Activated CD4-positive, CD25-positive, alpha-beta regulatory T cell treated with anti-CD3 and anti-CD28 coated beads, Interleukin-2, amount 50 U/mL, for 72 hours (primary cell): ENCODE data around the gene ARHGAP24.
"Not testable (repeated sequence)": the region's sequence is repeated elsewhere in the genome, so short reads cannot be mapped to it uniquely, and the experiment has no call there.

Source experiments
- DNase-seq: peaks from one replicate; pipeline ENCODE4 v3.0.0; 2021

Gene ARHGAP24

DNA sequence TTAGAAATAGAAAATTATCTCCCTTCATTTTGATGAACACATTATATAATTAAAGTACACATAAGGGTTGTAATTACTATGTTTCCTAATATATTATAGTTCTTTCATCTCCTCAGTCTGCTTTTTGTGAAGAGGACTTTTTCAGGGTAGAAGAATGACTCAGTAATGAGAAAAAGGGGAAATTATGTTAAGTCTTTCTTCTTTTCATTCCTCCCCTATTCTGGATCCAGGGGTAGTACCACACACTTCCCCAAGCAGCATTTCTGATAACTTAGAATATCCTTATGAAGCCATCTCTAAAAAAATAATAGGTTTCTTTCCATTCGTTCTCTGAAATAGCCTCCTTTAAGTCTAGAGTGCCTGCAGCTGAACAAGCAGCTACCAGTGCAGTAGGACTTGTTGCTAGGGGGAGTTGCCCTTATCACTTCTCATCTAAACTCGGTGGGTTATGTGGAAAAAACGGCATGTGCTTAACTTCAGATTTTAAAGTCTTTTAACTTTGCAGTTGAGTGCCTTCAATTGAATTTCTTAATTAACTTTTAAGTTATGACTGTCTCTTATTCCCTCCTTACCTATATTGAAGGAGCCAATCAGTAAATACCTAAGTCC, 184.8 kb downstream of the ARHGAP24 start:
- DNase-seq, result no peak

GRCh38 chr4:85666625-85667024, 191.7 kb downstream of the ARHGAP24 start:
- not testable (repeated sequence) for DNase-seq

GRCh38 chr4:85669204-85669603, 194.3 kb downstream of the ARHGAP24 start:
- no peak for DNase-seq

- no peak for DNase-seq
Observed at GRCh38 chr4:85669992-85670548, 195.1 kb downstream of the ARHGAP24 start.

DNA sequence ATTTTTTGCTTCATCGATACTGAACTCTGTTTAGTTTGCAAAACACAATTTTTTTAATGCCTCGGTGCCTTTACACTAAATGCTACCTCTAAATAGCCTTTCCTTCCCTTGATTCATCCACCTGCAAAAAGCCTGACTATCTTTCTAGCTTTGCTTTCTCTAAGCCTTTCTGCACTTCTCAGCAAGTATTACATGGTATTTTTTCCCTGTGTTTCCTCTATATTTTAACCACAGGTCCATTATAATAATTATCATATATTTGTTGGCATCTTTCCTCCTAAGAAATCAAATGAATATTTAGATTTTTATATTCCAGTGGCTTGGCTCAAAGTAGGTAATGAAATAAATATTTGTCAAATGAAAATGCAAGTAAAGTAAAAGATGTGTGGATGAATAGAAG, 196.2 kb downstream of the ARHGAP24 start:
- no peak for DNase-seq

GRCh38 chr4:85672116-85672515, 197.2 kb downstream of the ARHGAP24 start:
- no peak for DNase-seq

GRCh38 chr4:85672959-85673358, 198.0 kb downstream of the ARHGAP24 start:
- DNase-seq, result no peak

DNA sequence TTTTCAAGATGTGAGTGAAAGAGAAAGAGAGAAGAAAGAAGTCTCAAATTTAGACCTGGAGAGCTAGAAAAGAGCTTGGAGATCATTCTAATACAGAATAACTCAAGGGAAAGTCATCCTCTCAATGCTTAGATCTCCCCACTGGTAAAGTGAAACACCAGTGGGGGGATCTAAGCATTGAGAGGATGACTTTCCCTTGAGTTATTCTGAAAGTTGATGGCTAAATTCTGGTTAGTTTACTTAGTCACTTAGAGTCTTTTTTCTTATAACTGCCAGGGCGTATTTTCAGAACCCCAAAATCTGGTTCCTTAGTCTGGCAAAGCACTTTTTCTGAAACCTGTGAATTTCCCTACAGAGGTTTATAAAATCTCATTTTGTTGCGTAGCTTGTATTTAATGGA, 198.6 kb downstream of the ARHGAP24 start:
- no peak for DNase-seq

- DNase-seq, result no peak
Observed at GRCh38 chr4:85675076-85676049, 200.4 kb downstream of the ARHGAP24 start.

DNA sequence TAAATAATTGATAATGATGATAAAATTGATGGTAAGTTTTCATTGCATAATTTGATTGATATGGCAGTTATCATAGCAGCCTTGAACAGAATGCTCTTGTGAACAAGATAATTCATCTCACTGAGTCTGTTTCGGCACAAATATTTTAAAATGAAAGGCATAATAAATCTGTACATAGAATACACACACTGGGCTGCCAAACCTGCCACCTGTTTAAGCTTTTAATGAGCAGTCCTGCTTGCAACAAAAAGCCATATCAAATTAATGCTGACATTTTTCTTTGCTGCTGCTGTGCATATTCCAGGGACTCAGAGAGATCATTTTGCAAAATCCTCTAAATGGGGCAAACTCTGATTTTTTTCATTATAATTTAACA, 201.1 kb downstream of the ARHGAP24 start:
- DNase-seq, result no peak

DNA sequence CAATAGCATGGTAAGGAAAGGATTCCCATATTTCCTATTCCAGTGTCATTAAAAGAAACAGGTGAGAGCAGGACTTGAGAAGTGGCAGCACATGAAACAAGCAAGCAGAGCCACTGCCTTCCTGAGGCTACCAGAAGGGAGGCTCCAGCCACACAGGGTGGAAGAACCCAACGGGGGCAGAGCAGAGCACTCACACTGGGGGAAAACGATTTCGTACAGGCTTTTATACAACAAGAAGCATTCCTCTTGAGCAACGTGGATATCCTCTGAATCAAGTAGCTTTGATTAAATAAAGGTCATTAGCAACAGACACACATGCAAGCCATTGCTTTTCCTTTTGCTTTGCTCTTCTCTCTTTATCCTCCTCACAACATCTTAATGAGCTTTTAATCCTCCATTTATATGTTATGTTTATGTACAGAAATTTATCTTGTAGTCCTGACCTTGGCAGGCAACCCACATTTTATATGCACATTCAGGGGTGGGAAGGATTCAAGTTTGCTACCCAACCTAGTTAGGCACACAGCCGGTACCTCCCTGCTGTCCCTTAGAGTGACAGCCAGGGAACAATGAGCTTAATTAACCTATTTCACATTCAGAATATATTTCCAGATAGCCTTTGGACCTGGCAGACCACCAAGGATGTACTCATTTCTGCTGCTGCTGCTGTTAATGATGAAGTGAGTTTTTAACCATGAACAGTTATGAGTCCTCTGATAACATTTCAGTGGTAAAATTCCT, 202.1 kb downstream of the ARHGAP24 start:
- DNase-seq, result no peak

DNA sequence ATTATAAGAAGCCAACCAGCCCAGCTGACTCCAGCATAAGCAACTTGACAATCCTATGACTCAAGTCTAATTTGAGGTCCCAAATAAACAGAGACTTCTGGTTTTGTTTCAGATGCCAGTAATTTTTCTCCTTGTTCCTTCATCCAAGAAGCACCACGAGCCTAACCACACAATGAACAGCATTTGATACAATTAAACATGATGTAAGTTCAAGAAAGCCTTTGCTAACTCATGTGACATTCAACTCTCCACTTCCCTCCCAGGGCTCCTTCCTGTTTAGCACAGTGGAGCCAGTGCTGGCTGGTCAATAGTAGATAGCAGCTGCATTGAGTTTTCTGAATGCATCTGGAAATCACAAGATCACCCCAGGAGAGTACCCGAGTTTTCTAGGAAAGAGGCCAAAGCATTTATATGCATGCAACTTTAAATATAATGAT, 206.3 kb downstream of the ARHGAP24 start:
- DNase-seq, result no peak

- no peak for DNase-seq
Observed at GRCh38 chr4:85681921-85682320, 207.0 kb downstream of the ARHGAP24 start.

DNA sequence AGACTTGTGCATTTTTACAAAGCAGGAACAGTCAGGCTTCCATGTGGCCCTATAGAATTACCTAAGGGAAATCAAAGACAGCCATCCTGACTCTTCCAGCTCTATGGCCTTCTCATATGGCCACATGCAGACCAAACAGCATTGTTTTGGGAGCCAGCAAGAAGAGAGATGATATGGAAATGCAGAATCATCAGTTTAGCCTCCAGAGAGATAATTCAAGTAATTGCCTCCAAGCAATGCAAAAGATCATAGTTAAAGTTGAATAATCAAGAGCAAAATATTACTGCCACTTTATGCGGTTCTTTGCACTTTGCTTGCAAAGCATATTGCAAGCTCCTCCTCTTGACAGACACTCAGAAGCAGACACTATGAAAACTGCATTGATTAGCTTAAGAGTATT, 207.4 kb downstream of the ARHGAP24 start:
- no peak for DNase-seq

GRCh38 chr4:85684676-85685075, 209.7 kb downstream of the ARHGAP24 start:
- no peak for DNase-seq

- DNase-seq, result no peak
Observed at GRCh38 chr4:85686398-85686797, 211.4 kb downstream of the ARHGAP24 start.

GRCh38 chr4:85688055-85688740, 213.2 kb downstream of the ARHGAP24 start:
- no peak for DNase-seq

DNA sequence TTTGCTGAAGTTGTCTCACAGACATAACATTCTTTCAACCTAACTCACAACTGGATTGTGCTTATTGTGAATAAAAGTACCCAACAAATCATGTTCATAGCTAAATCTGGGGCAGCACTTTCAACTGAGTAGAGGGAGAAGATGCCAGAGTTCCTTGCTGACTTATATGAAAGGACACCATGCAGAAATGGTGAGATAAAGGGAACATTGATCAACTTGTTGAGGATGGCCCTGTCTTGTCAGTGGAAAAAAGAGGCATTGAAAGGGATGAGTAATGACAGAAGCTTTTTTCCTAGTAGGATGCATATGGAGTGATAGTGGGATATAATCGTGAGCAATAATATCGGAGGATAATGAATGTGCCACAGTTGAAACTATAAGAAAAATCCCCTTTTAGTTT, 221.7 kb downstream of the ARHGAP24 start:
- no peak for DNase-seq

- no peak for DNase-seq
Observed at GRCh38 chr4:85697854-85698253, 222.9 kb downstream of the ARHGAP24 start.

GRCh38 chr4:85700362-85700761, 225.4 kb downstream of the ARHGAP24 start:
- DNase-seq, result no peak

- DNase-seq, result no peak
Observed at GRCh38 chr4:85701861-85702321, 226.9 kb downstream of the ARHGAP24 start.

DNA sequence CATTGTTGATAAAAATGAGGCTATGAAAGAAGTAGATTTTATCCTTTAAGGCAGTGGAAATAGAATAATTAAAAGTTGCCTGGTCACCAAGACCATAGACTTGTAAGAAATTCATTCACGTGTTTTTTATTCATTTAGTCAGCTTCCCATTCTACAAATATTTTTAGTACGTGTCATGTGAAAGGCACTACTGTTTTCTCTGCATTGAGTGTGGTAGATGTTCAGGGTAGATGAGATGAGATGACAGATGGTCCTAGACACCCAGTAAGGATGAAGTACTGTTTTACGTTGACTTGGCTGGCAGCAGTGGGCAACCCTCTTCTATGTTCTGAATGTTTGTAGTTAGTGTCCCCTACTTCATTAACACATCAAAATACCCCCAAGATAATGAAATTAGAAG, 228.1 kb downstream of the ARHGAP24 start:
- DNase-seq, result no peak

DNA sequence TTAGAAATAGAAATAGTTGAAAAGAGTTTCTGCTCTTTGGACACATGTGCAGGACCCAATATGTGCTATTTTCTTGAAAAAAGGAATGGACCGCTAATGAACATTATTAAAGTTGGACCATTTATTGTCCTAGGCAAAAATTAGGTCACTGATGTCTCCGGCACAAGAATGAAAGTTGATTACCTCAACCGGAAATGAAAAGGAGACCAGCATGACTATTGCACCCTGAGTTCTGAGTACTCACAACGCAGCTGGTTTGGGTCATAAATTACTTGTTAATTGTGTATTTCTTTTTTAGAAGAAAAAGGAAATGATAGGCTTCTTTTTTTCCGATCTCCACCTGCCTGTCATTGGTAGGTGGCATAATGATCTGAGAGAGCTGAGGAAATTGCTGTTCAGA, 232.7 kb downstream of the ARHGAP24 start:
- no peak for DNase-seq
